Right kidney (tissue), 1 donor: ENCODE measurements around the gene AKR7A3.
"Not testable (repeated sequence)": the region's sequence is repeated elsewhere in the genome, so short reads cannot be mapped to it uniquely, and the experiment has no call there.

Experiments used
- DNase-seq: peaks from one replicate; pipeline ENCODE4 v3.0.0-alpha.2; 2016

Gene AKR7A3

GRCh38 chr1:19287436-19288185, 959 bp downstream of the AKR7A3 start:
- DNase-seq = no peak

- DNase-seq = not testable (repeated sequence)
These were observed 2.8 kb downstream of the AKR7A3 start for GRCh38 chr1:19285807-19286206.

GRCh38 chr1:19285366-19285765, 3.2 kb downstream of the AKR7A3 start:
- not testable (repeated sequence) for DNase-seq

GRCh38 chr1:19284881-19285280, 3.7 kb downstream of the AKR7A3 start:
- DNase-seq = no peak

- DNase-seq = no peak
These were observed 4.7 kb downstream of the AKR7A3 start for GRCh38 chr1:19283891-19284290.

GRCh38 chr1:19274636-19275035, 13.9 kb downstream of the AKR7A3 start:
- no peak for DNase-seq

GRCh38 chr1:19273844-19274531, 14.6 kb downstream of the AKR7A3 start:
- DNase-seq = peak; percentile 40

- peak; percentile 19 for DNase-seq
These were observed 15.3 kb downstream of the AKR7A3 start for GRCh38 chr1:19273106-19273843.

- no peak for DNase-seq
These were observed 16.5 kb downstream of the AKR7A3 start for GRCh38 chr1:19272064-19272463.

GRCh38 chr1:19270343-19270730, 18.2 kb downstream of the AKR7A3 start:
- not testable (repeated sequence) for DNase-seq

GRCh38 chr1:19269427-19270342, 18.9 kb downstream of the AKR7A3 start:
- DNase-seq = not testable (repeated sequence)

- DNase-seq = no peak
These were observed 20.1 kb downstream of the AKR7A3 start for GRCh38 chr1:19268445-19268844.

- no peak for DNase-seq
These were observed 25.8 kb downstream of the AKR7A3 start for GRCh38 chr1:19262744-19263143.

- no peak for DNase-seq
These were observed 26.5 kb downstream of the AKR7A3 start for GRCh38 chr1:19262047-19262446.

- DNase-seq = no peak
These were observed 28.1 kb downstream of the AKR7A3 start for GRCh38 chr1:19260211-19261138.

- no peak for DNase-seq
These were observed 30.2 kb downstream of the AKR7A3 start for GRCh38 chr1:19258353-19258752.

GRCh38 chr1:19257178-19257914, 31.2 kb downstream of the AKR7A3 start:
- DNase-seq = no peak

- DNase-seq = not testable (repeated sequence)
These were observed 32.3 kb downstream of the AKR7A3 start for GRCh38 chr1:19256301-19256700.

- no peak for DNase-seq
These were observed 33.3 kb downstream of the AKR7A3 start for GRCh38 chr1:19255288-19255687.

- DNase-seq = no peak
These were observed 34.2 kb downstream of the AKR7A3 start for GRCh38 chr1:19254416-19254815.
